Tibial nerve (tissue), 3 donors: Measurements from ENCODE around the gene SLC7A6.

Experiments
- POLR2A ChIP-seq, 2 donors: fragments of 450-650 bp; IDR thresholded peaks; one replicate each; pipeline ENCODE4 v1.6.1; 2017; ENCODE audit warnings: antibody characterized with exemption in 2 of 2, mild to moderate bottlenecking in 2 of 2, moderate library complexity in 2 of 2
- TF ChIP-seq, protein P1 (sequence below), 5 experiments: fragments of 200-600 bp in 3 of 5; fragments of 450-650 bp in 2 of 5; sonication (generic) in 3 of 5; IDR thresholded peaks; one replicate each; pipeline ENCODE4 v1.5.1; 2016 to 2019; ENCODE audit warnings: antibody characterized with exemption in 5 of 5, mild to moderate bottlenecking in 3 of 5, moderate library complexity in 2 of 5

DNA sequence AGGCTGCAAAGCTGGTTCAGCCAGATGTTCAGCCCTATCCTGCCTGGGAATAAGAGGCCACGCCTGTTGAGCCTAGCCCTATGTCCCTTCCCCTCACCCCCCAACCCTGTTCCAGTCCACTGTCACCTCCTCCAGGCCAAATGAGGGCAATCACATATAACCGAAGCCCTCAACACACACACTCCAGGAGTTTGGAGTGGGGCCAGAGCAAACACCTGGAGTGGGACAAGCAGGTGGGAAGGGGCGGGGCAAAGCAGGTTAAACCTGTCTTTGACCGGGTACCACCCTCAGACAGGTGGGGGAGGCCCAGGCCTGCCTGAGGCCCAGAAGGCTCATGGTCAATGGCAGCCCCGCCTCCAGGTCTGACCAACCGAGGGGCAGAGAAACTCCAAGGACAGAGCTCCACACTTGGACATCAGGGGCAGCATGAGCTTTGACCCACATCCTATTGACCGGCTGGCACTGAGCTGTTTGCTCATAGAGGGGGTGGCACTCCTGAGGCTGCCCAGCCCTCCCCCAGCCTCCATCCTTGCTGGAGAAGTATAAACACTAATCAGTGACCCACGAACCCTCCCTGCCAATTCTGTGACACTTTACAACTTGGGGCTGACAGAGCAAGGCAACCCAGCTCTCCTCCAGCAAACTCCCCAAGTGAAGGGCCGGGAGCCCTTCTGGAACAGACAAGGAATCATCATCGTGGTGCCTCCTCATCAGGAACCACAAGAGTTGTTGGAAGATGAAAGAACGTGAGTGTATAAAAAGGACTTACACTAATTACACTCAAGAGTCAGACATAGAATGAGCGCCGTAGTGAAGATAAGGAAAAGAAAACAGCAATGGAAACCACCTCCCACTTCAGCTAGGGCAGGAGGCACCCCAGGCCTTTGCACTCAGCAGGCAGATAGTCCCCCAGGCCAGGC is 29.9 kb upstream of the SLC7A6 start:
- TF ChIP-seq, protein P1, sequence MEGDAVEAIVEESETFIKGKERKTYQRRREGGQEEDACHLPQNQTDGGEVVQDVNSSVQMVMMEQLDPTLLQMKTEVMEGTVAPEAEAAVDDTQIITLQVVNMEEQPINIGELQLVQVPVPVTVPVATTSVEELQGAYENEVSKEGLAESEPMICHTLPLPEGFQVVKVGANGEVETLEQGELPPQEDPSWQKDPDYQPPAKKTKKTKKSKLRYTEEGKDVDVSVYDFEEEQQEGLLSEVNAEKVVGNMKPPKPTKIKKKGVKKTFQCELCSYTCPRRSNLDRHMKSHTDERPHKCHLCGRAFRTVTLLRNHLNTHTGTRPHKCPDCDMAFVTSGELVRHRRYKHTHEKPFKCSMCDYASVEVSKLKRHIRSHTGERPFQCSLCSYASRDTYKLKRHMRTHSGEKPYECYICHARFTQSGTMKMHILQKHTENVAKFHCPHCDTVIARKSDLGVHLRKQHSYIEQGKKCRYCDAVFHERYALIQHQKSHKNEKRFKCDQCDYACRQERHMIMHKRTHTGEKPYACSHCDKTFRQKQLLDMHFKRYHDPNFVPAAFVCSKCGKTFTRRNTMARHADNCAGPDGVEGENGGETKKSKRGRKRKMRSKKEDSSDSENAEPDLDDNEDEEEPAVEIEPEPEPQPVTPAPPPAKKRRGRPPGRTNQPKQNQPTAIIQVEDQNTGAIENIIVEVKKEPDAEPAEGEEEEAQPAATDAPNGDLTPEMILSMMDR (IDR thresholded peaks at IDR 0.05), result no peak
- TF ChIP-seq POLR2A (IDR thresholded peaks at IDR 0.05), result no peak
